Lower leg skin (tissue), 3 donors: ENCODE results near the gene TYMP.

Experiments
- POLR2A ChIP-seq, 2 donors: fragments of 450-650 bp; IDR thresholded peaks; one replicate each; pipeline ENCODE4 v1.6.1; 2016 to 2017; ENCODE audit warnings: antibody characterized with exemption in 2 of 2, mild to moderate bottlenecking in 1 of 2, moderate library complexity in 1 of 2
- TF ChIP-seq, protein P1 (sequence below), 3 donors: fragments of 450-650 bp; IDR thresholded peaks; one replicate each; pipeline ENCODE4 v1.5.1; 2016; ENCODE audit warnings: antibody characterized with exemption in 3 of 3, mild to moderate bottlenecking in 3 of 3, moderate library complexity in 2 of 3

GRCh38 chr22:50516891-50517290 is 12.9 kb downstream of the TYMP start:
- TF ChIP-seq, protein P1, sequence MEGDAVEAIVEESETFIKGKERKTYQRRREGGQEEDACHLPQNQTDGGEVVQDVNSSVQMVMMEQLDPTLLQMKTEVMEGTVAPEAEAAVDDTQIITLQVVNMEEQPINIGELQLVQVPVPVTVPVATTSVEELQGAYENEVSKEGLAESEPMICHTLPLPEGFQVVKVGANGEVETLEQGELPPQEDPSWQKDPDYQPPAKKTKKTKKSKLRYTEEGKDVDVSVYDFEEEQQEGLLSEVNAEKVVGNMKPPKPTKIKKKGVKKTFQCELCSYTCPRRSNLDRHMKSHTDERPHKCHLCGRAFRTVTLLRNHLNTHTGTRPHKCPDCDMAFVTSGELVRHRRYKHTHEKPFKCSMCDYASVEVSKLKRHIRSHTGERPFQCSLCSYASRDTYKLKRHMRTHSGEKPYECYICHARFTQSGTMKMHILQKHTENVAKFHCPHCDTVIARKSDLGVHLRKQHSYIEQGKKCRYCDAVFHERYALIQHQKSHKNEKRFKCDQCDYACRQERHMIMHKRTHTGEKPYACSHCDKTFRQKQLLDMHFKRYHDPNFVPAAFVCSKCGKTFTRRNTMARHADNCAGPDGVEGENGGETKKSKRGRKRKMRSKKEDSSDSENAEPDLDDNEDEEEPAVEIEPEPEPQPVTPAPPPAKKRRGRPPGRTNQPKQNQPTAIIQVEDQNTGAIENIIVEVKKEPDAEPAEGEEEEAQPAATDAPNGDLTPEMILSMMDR (IDR thresholded peaks at IDR 0.05), result no peak
- no peak for TF ChIP-seq POLR2A (IDR thresholded peaks at IDR 0.05)
